ENCODE data around the gene PLXNA4.
"Not testable (repeated sequence)": the region's sequence is repeated elsewhere in the genome, so short reads cannot be mapped to it uniquely, and the experiment has no call there.

PLXNA4 gene

GRCh38 chr7:132187391-132187790 is 388.9 kb downstream of the PLXNA4 start:
- DNase-seq = no peak

- DNase-seq = no peak
These were observed 391.1 kb downstream of the PLXNA4 start for GRCh38 chr7:132185150-132185549.

GRCh38 chr7:132183781-132184380 is 392.4 kb downstream of the PLXNA4 start:
- DNase-seq = no peak

- DNase-seq = no peak
These were observed 393.3 kb downstream of the PLXNA4 start for GRCh38 chr7:132182992-132183391.

- no peak for DNase-seq
These were observed 394.2 kb downstream of the PLXNA4 start for GRCh38 chr7:132181946-132182685.

GRCh38 chr7:132181371-132181770 is 394.9 kb downstream of the PLXNA4 start:
- no peak for DNase-seq

- no peak for DNase-seq
These were observed 395.8 kb downstream of the PLXNA4 start for GRCh38 chr7:132180481-132180880.

- no peak for DNase-seq
These were observed 396.6 kb downstream of the PLXNA4 start for GRCh38 chr7:132179681-132180080.

GRCh38 chr7:132179080-132179430 is 397.2 kb downstream of the PLXNA4 start:
- no peak for DNase-seq

GRCh38 chr7:132178402-132179079 is 397.7 kb downstream of the PLXNA4 start:
- not testable (repeated sequence) for DNase-seq

- DNase-seq = no peak
These were observed 398.4 kb downstream of the PLXNA4 start for GRCh38 chr7:132177708-132178401.

GRCh38 chr7:132176719-132177118 is 399.6 kb downstream of the PLXNA4 start:
- DNase-seq = no peak

GRCh38 chr7:132171130-132171576 is 405.1 kb downstream of the PLXNA4 start:
- DNase-seq = no peak

GRCh38 chr7:132169730-132170129 is 406.5 kb downstream of the PLXNA4 start:
- DNase-seq = no peak

- no peak for DNase-seq
These were observed 408.0 kb downstream of the PLXNA4 start for GRCh38 chr7:132168239-132168638.

- DNase-seq = not testable (repeated sequence)
These were observed 410.6 kb downstream of the PLXNA4 start for GRCh38 chr7:132165695-132166094.

GRCh38 chr7:132164558-132165125 is 411.6 kb downstream of the PLXNA4 start:
- DNase-seq = no peak

- no peak for DNase-seq
These were observed 413.6 kb downstream of the PLXNA4 start for GRCh38 chr7:132162556-132163144.

- DNase-seq = no peak
These were observed 414.3 kb downstream of the PLXNA4 start for GRCh38 chr7:132161976-132162375.

- no peak for DNase-seq
These were observed 414.7 kb downstream of the PLXNA4 start for GRCh38 chr7:132161533-132161915.

GRCh38 chr7:132160611-132161532 is 415.4 kb downstream of the PLXNA4 start:
- no peak for DNase-seq

GRCh38 chr7:132158841-132159240 is 417.4 kb downstream of the PLXNA4 start:
- no peak for DNase-seq
